Inflammatory macrophage (primary cell): ENCODE measurements around the gene LPAR6.
A peak's percentile ranks its signal among the peaks of the same experiment; 100 is the strongest.

Experiments
- DNase-seq, 2 donors: peaks; one replicate each; pipeline ENCODE4 v3.0.0-alpha.2; 2020 to 2022

Gene LPAR6

GRCh38 chr13:48414501-48414900 is 1.6 kb upstream of the LPAR6 start:
- no peak for DNase-seq

DNA sequence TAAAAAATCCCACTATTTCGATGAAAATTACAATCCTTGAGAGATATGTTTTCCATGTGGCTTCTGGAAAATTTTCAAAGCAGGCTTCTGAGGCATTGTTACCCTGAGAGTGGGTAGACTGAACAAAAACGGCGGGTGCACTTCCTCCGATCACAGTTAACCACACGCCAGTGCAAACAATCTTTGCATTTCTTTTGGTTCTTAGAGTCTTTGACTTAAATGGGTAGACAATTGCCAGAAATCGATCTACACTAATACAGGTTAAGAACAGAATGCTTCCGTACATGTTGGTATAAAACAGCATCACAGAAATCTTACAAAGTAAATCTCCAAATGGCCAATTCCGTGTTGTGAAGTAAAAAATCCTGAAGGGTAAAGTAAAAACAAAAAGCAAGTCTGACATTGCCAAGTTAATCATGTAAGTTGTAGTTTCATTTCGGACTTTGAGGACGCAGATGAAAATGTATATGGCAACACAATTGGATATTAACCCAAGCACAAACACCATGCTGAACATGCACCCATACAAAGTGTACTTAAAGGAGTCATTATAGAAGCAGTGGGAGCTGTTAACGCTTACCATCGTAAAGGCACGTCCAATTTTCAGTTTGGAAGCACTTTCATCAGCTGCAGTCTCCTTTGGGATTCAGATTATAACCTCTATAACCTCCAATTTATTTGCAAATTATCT is 927 bp downstream of the LPAR6 start:
- DNase-seq: peak; percentile 43 to 51

DNA sequence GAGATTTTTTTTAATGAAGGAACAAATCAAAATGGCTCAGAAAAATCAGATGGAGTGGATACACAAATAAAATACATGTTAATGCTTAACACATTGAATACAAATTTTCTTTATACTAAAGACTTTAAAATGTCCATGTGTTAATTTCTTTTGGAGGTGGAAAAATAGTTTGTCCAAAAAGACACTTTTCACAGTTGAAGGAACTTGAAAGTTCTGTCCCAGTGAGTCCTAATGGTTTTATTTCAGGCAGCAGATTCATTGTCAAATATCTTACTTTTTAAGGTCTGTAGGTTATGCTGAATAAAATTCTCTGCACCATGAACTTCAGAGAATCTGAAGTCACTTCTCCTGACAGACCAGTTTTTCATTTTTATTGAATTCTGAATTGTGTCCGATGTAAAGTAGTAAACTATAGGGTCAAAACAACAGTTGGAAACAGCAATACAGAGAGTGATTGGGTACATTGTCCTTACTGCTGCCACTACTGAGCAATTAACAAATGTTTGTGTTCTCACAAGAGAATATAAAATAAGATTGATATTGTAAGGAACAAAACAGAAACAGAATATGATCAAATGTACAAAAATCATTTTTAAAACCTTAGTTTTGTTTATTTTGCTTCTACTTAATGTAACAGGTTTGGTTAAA is 1.6 kb downstream of the LPAR6 start:
- no peak for DNase-seq

GRCh38 chr13:48410199-48410598 is 2.7 kb downstream of the LPAR6 start:
- no peak for DNase-seq

DNA sequence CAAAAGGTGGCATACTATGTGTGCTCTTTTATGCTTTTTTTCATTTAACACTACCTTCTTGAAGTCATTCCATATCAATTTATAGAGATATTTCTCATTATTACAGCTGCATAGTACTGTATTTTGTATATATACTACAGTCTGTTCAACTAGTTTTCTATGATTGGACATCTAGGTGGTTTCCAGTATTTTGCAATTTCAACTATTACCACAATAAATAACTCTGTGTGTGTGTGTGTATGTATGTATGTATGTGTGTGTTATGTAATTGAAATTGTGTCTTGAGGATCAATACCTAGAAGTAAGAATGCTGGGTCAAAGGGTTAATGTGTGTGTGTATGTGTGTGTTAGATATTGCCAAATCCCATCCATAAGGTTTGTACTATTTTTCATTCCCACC is 7.0 kb downstream of the LPAR6 start:
- peak in 1 of 2 donors; percentile 21 for DNase-seq

DNA sequence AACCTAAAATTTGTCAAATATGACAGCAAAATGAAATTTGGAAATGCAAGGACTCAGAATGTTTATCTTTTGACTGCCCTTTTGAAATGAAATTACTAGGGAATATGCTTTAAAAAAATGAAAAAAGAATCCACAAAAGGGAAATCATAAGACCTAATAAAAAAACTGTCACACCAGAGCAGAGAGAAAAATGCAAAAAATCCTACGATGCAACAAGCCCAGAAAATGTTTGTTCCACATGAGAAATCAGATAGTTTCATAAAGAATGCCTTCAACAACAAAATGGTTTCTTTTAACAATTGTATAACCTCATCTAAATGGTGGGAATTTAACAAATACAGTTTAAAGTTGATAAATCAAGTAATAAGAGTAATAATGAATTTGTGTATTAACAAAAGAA is 8.0 kb downstream of the LPAR6 start:
- no peak for DNase-seq

GRCh38 chr13:48403913-48404312 is 9.0 kb downstream of the LPAR6 start:
- DNase-seq: peak; percentile 12 to 18

DNA sequence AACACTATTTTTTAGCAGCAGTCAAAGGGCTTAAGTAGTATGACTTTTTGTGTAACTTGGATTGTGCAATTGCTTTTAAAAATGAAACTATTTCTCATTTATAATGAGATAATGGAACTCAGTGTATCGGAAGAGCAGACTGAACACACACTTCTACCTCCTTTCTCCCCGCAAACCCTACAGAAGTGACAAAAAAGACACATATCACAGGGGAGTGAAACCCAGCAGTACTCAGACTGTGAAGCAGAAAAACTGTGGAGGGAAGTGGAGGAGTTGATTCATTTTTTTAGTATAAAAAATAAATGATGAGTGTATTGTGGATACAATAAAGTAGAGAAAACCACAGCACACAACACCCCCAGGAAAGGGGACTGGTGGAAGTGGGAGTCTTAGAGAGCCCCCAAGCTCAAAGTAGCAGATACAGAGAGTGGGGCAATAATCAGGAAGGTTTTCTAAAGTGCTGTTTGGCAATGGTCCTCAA is 9.7 kb downstream of the LPAR6 start:
- peak; percentile 8 to 83 for DNase-seq

GRCh38 chr13:48402325-48402932 is 10.5 kb downstream of the LPAR6 start:
- DNase-seq: no peak

- DNase-seq: no peak
These were observed 11.4 kb downstream of the LPAR6 start for GRCh38 chr13:48401480-48401879.

GRCh38 chr13:48400850-48401291 is 12.0 kb downstream of the LPAR6 start:
- DNase-seq: peak in 1 of 2 donors; percentile 54

DNA sequence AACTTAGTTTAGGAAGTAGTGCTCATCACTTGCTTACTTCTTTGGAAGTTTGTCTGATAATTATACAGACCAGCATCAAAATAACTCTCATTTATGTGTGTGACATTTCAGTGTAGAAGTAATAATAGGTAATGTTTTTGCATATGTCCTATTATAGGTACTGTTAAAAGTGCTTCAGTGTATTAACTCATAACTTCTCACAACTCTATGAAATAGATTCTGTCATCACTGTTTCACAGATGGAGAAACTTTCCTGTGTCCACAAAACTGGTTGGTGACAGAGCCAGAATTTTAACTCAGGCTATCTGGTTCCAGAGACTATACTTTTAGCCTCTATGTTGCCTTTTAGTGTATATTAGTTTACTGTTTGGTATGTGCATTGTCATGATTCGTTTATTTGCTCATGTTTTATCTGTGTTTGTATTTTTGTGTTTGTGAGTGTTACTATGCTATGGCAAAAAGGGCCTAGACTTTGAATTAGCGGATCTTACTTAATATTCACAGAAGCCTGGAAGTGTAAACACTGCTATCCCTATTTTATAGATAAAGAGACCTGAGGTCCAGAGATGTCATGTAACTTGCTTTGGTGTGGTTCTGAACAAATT is 12.7 kb downstream of the LPAR6 start:
- DNase-seq: no peak

- DNase-seq: no peak
These were observed 14.3 kb downstream of the LPAR6 start for GRCh38 chr13:48398450-48399095.

DNA sequence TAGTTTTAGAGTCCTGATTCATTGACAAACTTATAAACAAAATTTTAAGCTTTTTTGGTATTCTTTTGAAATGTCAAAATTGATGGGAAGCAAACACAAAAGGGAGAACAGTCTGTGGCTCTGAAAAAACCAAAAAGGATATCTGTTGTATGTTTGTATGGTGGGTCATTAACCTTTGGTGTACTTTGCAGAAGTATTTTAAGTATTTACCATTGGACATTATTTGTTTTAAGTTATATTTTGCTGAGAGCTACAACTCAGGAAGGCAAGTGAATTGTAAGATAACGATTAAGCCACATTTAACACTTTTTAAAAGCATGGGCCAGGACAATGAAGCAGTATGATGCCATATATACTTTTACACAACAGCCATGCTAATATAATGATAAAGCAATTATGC is 15.2 kb downstream of the LPAR6 start:
- DNase-seq: no peak

DNA sequence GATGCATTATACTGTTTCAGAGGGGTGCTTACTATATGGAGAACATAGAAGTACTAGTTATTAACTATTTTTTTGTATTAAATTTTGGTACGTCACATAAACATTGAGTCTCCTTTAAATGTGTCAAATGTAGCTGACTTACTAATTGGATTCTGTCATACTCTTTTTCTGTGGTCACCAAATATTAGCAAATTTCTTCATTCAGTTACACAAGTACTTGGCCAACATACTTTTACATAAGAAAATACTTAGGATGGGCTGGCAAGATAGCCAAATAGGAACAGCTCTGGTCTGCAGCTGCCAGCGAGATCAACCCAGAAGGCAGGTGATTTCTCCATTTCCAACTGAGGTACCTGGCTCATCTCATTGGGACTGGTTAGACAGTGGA is 19.2 kb downstream of the LPAR6 start:
- peak in 1 of 2 donors; percentile 56 for DNase-seq

DNA sequence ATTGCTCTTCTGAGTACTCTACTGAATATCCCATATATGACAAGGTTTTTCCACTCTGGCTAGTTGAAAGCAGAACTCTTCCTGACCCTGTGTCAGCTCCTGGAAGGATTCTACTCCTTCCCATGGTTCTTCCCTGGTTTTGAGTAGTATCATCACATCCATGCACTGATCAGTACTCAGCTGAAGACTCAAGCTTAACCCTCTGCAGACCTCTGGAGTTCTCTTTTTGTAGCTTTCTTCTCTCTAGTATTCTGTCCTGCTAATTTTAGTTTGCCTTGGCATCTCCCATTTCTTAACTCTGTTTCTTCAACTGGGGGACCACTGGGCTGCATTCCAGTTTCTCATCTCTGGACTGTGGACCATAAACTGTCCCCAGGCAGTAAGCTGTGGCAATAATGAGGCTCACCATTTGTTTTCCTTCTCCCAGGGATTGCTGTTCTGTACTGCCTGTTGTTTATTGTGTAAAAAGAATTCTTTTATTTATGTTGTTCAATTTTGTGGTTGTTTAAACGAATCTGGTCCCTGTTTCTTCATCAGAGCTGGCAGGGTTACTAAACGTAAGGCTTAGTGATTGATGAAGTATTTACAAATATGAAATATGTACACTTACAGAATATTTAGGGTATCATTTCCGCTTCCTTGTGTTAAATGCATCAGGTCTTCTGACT is 19.7 kb downstream of the LPAR6 start:
- no peak for DNase-seq

GRCh38 chr13:48391257-48391656 is 21.7 kb downstream of the LPAR6 start:
- DNase-seq: no peak

GRCh38 chr13:48386816-48387215 is 26.1 kb downstream of the LPAR6 start:
- no peak for DNase-seq

DNA sequence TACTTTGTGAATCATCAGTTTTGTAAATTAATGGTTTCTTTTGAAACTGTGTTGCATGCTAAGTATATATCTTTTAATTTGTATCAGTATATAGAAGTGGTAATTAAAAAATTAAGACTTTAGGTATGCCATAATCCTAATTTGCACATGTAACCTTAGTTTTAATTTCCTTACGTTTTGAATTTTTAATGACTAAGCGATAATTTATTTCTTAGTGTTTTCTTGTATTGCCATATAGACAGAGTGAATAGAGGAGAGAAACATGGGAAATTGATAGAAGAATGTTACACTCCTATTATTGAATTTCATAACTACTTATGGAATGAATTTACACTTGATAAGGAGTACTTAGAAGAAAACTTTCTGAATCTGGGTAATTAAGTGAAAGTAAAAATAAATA is 29.5 kb downstream of the LPAR6 start:
- no peak for DNase-seq

DNA sequence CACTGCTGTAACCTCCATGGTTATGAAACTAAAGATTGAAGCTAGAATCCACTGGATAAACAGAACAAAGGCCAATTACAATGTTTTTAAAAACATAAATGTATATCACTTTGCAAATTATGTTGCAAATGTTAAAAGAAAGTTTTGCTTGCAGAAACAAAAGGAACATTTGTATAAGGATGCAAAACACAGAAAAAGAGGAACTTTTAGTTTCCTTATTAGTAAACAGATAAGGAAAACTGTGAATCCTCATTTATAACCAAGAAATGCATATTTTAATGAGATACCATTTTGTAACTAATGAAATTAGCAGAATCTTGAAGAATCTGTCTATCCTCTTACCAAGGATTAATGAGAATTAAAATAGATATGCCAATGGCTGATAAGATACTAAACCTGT is 32.3 kb downstream of the LPAR6 start:
- DNase-seq: peak in 1 of 2 donors; percentile 40

GRCh38 chr13:48377857-48378256 is 35.1 kb downstream of the LPAR6 start:
- DNase-seq: no peak

- DNase-seq: no peak
These were observed 42.1 kb downstream of the LPAR6 start for GRCh38 chr13:48370815-48371214.
